HG03354 (cell line): ENCODE measurements around the gene PNPLA4.

Source experiments
- ATAC-seq: cut with Tn5 transposase; IDR thresholded peaks from one replicate; pipeline ENCODE4 v1.9.1; 2021; ENCODE audit warnings: mild to moderate bottlenecking; ENCODE audit not compliant: unreplicated experiment, poor library complexity, severe bottlenecking

The PNPLA4 gene

DNA sequence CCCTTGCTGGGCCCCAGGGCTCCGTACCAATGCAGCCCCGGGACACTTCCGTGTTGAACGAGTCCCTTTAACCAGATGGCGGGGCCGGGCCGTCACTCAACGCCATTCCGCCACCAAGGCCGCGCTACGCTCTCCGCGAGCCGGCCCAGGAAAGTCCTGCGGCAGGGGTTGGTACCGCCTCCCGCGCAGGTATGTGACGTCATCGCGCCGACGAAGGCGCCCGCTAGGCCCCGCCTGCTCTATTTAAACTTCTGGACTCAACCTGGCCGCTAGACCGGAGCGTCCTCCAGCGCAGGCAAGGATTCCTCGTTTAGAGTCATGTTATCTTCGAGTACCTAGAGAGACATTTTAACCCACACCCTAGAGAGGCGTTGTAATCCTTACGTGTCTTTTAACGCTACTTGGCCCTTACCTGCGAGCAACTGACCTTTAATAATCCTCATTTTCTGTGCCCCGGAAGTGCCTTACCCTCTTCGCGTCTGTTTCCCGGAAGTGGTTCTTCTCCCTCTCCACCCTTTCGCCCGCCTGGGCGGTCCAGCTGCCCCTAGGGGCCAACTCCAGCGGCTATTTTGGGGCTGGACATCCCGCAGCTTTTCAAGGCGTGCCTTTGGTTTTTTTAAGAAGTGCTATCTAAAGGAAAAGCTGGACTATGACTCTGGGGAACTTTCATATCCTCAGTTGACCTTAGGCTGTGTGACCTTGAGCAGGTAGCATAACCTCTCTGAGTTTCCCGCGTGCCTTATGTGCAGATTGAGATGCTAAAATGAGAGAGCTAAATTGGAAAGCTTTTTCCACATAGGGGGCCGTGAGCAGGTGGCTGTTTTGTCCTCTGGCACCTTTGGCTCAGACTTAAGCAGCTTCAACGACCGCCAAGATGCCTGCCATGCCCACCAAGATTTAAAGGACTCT lies at the start of gene PNPLA4:
Gene PNPLA4, minus strand, starts transcription at position 155 of the 909 bp plus-strand sequence. CDS start 1,294 bp downstream, outside the sequence.
- peak; percentile 91 for ATAC-seq

- ATAC-seq: no peak
These were observed 45.4 kb upstream of the PNPLA4 start for GRCh38 chrX:7972586-7972985.

DNA sequence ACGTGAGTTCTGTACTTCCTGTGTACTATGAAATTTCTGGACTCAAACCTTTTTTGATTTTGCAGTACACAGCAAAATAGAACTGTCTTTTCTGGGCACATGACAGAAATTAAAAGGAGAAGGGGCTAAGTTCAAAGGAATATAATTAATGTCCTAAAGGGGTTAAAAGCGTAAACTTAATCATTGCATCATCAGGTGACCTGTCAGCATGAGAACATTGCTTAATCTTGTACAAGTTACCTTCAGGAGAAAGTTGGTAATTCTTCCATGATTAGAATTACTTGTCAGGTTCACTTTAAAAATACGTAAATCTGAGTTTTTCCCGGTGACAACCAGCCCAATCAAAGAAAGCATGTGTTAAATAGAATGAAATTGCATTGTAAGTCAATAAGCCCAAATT lies 43.2 kb upstream of the PNPLA4 start:
- ATAC-seq: no peak

GRCh38 chrX:7965436-7965835 lies 38.2 kb upstream of the PNPLA4 start:
- ATAC-seq: no peak

GRCh38 chrX:7960246-7960645 lies 33.0 kb upstream of the PNPLA4 start:
- no peak for ATAC-seq

DNA sequence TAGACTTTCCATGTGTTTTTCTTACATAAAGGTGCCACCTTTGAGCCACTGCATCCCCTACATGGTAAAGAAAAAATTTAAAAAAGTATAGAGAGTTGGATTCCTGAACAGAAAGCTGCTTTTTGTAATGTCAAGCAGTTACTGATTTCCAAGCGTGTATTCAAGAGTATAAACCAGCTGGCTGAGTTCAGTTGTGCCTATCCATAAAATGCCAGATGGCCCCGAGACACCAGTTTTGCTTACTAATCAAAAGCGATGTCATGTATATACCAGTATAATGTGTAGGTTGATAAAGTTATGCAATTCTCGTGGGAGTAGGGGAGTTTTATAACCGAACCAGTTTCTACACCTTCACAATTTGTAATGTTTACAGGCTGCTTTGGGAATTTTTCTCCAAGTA lies 26.2 kb upstream of the PNPLA4 start:
- ATAC-seq: no peak

GRCh38 chrX:7950865-7951264 lies 23.7 kb upstream of the PNPLA4 start:
- ATAC-seq: peak; percentile 95

DNA sequence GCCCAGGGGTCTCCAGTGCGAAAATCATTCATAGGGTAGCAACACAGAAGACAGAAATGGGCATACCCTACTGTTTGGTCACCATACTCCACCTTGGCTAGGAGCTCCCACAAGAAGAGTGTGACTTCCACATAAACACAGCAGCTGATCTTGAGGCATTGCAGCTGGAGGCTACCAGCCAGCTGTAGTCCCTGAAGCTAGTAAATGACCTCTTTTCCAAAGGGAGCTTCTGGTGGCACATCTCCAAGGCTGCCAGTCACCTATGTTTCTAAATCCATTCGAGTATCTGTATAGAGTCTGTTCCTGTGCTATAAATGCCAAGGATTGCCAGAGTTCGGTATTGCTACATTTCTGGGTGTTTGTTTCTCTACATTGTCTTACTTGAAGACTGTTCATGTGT lies 21.3 kb upstream of the PNPLA4 start:
- no peak for ATAC-seq

- no peak for ATAC-seq
These were observed 19.7 kb upstream of the PNPLA4 start for GRCh38 chrX:7946960-7947359.

GRCh38 chrX:7943600-7944245 lies 16.5 kb upstream of the PNPLA4 start:
- ATAC-seq: no peak

GRCh38 chrX:7941390-7942042 lies 14.3 kb upstream of the PNPLA4 start:
- ATAC-seq: peak; percentile 79

GRCh38 chrX:7934026-7934425 lies 6.8 kb upstream of the PNPLA4 start:
- no peak for ATAC-seq

GRCh38 chrX:7926914-7927258 lies 327 bp downstream of the PNPLA4 start:
- ATAC-seq: no peak

DNA sequence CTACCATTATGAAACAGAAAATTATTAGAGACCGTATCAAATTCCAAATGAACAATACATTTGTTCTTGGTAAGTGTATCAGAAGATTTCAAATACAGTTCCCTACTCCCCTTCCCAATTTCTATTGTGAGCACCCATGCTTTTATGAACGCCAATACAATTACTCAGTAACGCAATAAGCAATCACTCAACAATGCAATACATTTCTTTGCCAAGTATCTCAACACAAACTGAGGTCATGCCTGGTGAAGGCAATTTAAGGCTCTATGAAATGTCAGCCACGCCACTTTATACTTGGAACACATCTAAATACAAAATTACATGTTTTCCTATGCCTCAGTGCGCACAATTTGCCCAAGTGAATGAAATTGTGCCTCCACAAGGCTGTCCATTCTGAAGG lies 712 bp downstream of the PNPLA4 start:
- no peak for ATAC-seq

- ATAC-seq: peak; percentile 38
These were observed 1.2 kb downstream of the PNPLA4 start for GRCh38 chrX:7925867-7926472.

- ATAC-seq: no peak
These were observed 5.5 kb downstream of the PNPLA4 start for GRCh38 chrX:7921750-7922149.

DNA sequence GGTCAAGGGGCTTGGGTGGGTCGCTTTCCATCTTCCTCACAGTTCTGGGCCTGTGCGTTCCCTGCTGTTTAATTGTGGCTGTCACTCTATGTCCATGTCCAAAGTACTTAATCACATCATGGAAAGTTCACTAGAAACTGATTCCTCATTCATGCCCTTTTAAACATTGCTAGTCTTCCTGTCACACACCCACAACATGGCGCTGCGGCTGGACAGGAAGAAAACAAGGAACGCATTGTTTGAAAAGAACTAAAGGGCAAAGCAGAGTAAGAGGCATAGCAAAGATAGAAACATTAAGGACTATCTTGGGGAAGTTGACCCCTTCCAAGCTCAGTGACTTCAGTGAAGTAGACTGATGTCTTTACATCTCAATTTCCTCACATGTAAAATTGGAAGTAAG lies 18.4 kb downstream of the PNPLA4 start:
- no peak for ATAC-seq

- ATAC-seq: no peak
These were observed 22.7 kb downstream of the PNPLA4 start for GRCh38 chrX:7904562-7904961.

- ATAC-seq: no peak
These were observed 35.3 kb downstream of the PNPLA4 start for GRCh38 chrX:7891928-7892327.

DNA sequence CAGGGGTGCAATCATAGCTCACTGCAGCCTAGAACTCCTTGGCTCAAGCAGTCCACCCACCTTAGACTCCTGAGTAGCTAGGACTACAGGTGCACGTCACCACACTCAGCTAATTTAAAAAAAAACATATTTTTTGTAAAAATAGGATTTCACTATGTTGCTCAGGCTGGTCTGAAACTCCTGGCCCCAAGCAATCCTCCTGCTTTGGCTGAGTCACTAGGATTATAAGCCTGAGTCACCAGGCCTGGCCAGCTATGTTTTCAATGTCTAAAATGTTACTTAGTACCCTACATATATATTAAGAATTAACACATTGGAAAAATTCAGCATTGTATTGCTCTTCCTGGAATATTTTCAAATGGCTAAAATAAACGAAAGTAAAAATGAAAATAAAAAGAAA lies 37.5 kb downstream of the PNPLA4 start:
- ATAC-seq: no peak
